CD4-positive, alpha-beta memory T cell (primary cell): ENCODE results near the gene FREM1. TPM values are rescaled to one million over a fixed set of nuclear protein-coding genes. Genes with fewer than 3 reads are reported as not detected.

ENCODE experiments used
- CTCF ChIA-PET: fragments of 350-600 bp; sonication (Branson Sonifier 250); formaldehyde crosslinking; loops from one replicate; lab custom pipeline; 2021; ENCODE audit warnings: inconsistent platforms; ENCODE audit not compliant: partially characterized antibody; lab: Charles Lee
- POLR2A ChIA-PET: fragments of 350-600 bp; sonication (Branson Sonifier 250); formaldehyde crosslinking; loops from one replicate; lab custom pipeline; 2021; ENCODE audit not compliant: partially characterized antibody; lab: Charles Lee
- DNase-seq, 5 donors: peaks; one replicate each; pipeline versions ENCODE4 v3.0.0 to v3.0.0-alpha.2; 2020 to 2022; ENCODE audit warnings: mixed read lengths in 1 of 5
- H3K27ac ChIP-seq: one replicate; pipeline ENCODE4 v1.7.0; 2013; ENCODE audit warnings: low read depth, low read length
- H3K27me3 ChIP-seq: 2 replicates; pipeline ENCODE4 v1.7.0; 2013; ENCODE audit warnings: mild to moderate bottlenecking, low read length, moderate library complexity; ENCODE audit not compliant: insufficient read depth
- H3K36me3 ChIP-seq: 2 replicates; pipeline ENCODE4 v1.7.0; 2013; ENCODE audit warnings: mild to moderate bottlenecking, low read length, moderate library complexity; ENCODE audit not compliant: insufficient read depth
- H3K4me1 ChIP-seq: 2 replicates; pipeline ENCODE4 v1.7.0; 2013; ENCODE audit warnings: mild to moderate bottlenecking, low read length, moderate library complexity; ENCODE audit not compliant: insufficient read depth
- H3K4me3 ChIP-seq, 2 donors: one replicate each; pipeline ENCODE4 v1.7.0; 2013; ENCODE audit warnings: low read length in 2 of 2, mild to moderate bottlenecking in 1 of 2
- H3K9me3 ChIP-seq, 2 donors: one replicate each; pipeline ENCODE4 v1.7.0; 2013; ENCODE audit warnings: low read length in 2 of 2, control low read depth in 1 of 2; ENCODE audit not compliant: control insufficient read depth in 1 of 2
- H3K27ac Mint-ChIP-seq, 7 donors: one replicate each; pipeline ENCODE4 v1.8.0; 2020 to 2021; ENCODE audit warnings: mixed read lengths in 7 of 7, mild to moderate bottlenecking in 6 of 7, inconsistent platforms in 3 of 7, moderate library complexity in 3 of 7
- H3K27me3 Mint-ChIP-seq, 2 donors: one replicate each; pipeline ENCODE4 v1.8.0; 2020 to 2021; ENCODE audit warnings: mixed read lengths in 2 of 2
- H3K36me3 Mint-ChIP-seq, 2 donors: one replicate each; pipeline ENCODE4 v1.8.0; 2020 to 2021; ENCODE audit warnings: mixed read lengths in 2 of 2, inconsistent platforms in 1 of 2, mild to moderate bottlenecking in 1 of 2
- H3K4me1 Mint-ChIP-seq, 4 donors: one replicate each; pipeline ENCODE4 v1.8.0; 2020 to 2021; ENCODE audit warnings: mixed read lengths in 4 of 4, mild to moderate bottlenecking in 1 of 4
- H3K4me3 Mint-ChIP-seq, 8 donors: one replicate each; pipeline ENCODE4 v1.8.0; 2020 to 2021; ENCODE audit warnings: mixed read lengths in 8 of 8, mild to moderate bottlenecking in 7 of 8, moderate library complexity in 6 of 8, inconsistent platforms in 3 of 8
- H3K9me3 Mint-ChIP-seq, 8 donors: one replicate each; pipeline ENCODE4 v1.8.0; 2020 to 2021; ENCODE audit warnings: mixed read lengths in 8 of 8, mild to moderate bottlenecking in 5 of 8, inconsistent platforms in 3 of 8, moderate library complexity in 1 of 8
- intact Hi-C: fragments of 100-400 bp; cut with micrococcal nuclease; formaldehyde crosslinking; loops from one replicate; pipeline ENCODE4 v1.15.1; 2023
- polyA plus RNA-seq, 2 donors: library from polyadenylated mRNA; unstranded; fragments of 300-500 nt; fragmentation: Illumina TruSeq; gene quantifications; one replicate each; pipeline ENCODE4 v1.2.3, GENCODE V29; 2021
- total RNA-seq, 2 experiments: library from RNA; stranded (reverse); gene quantifications; one replicate each; pipeline ENCODE4 v1.2.3, GENCODE V29; 2021

The FREM1 gene
- under 1 TPM in 1 of 2 experiments, not detected in 1; 0.14 TPM for total RNA-seq
- not detected for polyA plus RNA-seq

GRCh38 chr9:14909961-14910805, at the start of gene FREM1:
FREM1 (minus strand) TSS chr9:14910428; CDS start chr9:14868977, 41,451 bp downstream.
- intact Hi-C loops = no loop called here
- Histone ChIP-seq H3K4me1 (no peaks in the 10 kb centered on the region), H3K9me3 (no peaks in the 10 kb centered on the region), H3K27ac (no peak within 1 kb of the TSS), H3K36me3 (no peaks in the 10 kb centered on the region), H3K27me3 (no peaks in the 10 kb centered on the region), H3K4me3 (no peak within 1 kb of the TSS)
- Mint-ChIP-seq H3K27me3 (peaks cover 0 to 2% of the 10 kb centered on the region in 2 donors), H3K27ac (no peak within 1 kb of the TSS), H3K4me1 (no peaks in the 10 kb centered on the region), H3K4me3 (no peak within 1 kb of the TSS), H3K36me3 (no peaks in the 10 kb centered on the region), H3K9me3 (no peaks in the 10 kb centered on the region)
- ChIA-PET CTCF (no interaction called here), POLR2A (no interaction called here)
- no peak for DNase-seq

- peaks cover 0 to 5% (median 0%) of the 10 kb centered on the region in 8 donors for H3K9me3 Mint-ChIP-seq
- no peaks in the 10 kb centered on the region for H3K36me3 Mint-ChIP-seq
- no peak overlapping the region for H3K4me3 Mint-ChIP-seq
- H3K27me3 ChIP-seq = no peaks in the 10 kb centered on the region
- intact Hi-C loops = no loop called here
- CTCF ChIA-PET = no interaction called here
- peaks cover 7% of the 10 kb centered on the region for H3K4me1 ChIP-seq
- H3K4me1 Mint-ChIP-seq = peaks cover 5 to 15% (median 8%) of the 10 kb centered on the region in 4 donors
- H3K27ac Mint-ChIP-seq = no peak overlapping the region
- peaks cover 0 to 3% of the 10 kb centered on the region in 2 donors for H3K27me3 Mint-ChIP-seq
- no peak overlapping the region for H3K4me3 ChIP-seq
- no peak overlapping the region for H3K27ac ChIP-seq
- H3K9me3 ChIP-seq = no peaks in the 10 kb centered on the region
- H3K36me3 ChIP-seq = no peaks in the 10 kb centered on the region
- POLR2A ChIA-PET = interaction anchor here (0.9 kb wide), 1 partner anchor 10 kb away, joined by 3 read pairs; no protein-coding TSS in a partner anchor
- DNase-seq = no peak
Observed at GRCh38 chr9:14958989-14959388, 48.8 kb upstream of the FREM1 start.

- Mint-ChIP-seq H3K36me3 (no peaks in the 10 kb centered on the region), H3K27me3 (no peaks in the 10 kb centered on the region), H3K27ac (no peak overlapping the region), H3K4me3 (no peak overlapping the region), H3K9me3 (peaks cover 0 to 13% (median 4%) of the 10 kb centered on the region in 8 donors), H3K4me1 (peaks cover 5 to 15% (median 8%) of the 10 kb centered on the region in 4 donors)
- DNase-seq = no peak
- Histone ChIP-seq H3K4me3 (no peak overlapping the region), H3K36me3 (no peaks in the 10 kb centered on the region), H3K9me3 (no peaks in the 10 kb centered on the region), H3K4me1 (peaks cover 4% of the 10 kb centered on the region), H3K27me3 (no peaks in the 10 kb centered on the region), H3K27ac (no peak overlapping the region)
- ChIA-PET CTCF (no interaction called here), POLR2A (no interaction called here)
- intact Hi-C loops = no loop called here
Observed at GRCh38 chr9:14957109-14957508, 46.9 kb upstream of the FREM1 start.

GRCh38 chr9:14956208-14956607, 46.0 kb upstream of the FREM1 start:
- peaks cover 0 to 13% (median 4%) of the 10 kb centered on the region in 8 donors for H3K9me3 Mint-ChIP-seq
- no peak overlapping the region for H3K4me3 Mint-ChIP-seq
- H3K27ac ChIP-seq = no peak overlapping the region
- no peaks in the 10 kb centered on the region for H3K36me3 Mint-ChIP-seq
- no peaks in the 10 kb centered on the region for H3K4me1 ChIP-seq
- CTCF ChIA-PET = no interaction called here
- no peaks in the 10 kb centered on the region for H3K36me3 ChIP-seq
- no peaks in the 10 kb centered on the region for H3K27me3 ChIP-seq
- H3K27ac Mint-ChIP-seq = no peak overlapping the region
- DNase-seq = no peak
- H3K4me3 ChIP-seq = no peak overlapping the region
- H3K27me3 Mint-ChIP-seq = peaks cover 0 to 1% of the 10 kb centered on the region in 2 donors
- POLR2A ChIA-PET = no interaction called here
- H3K9me3 ChIP-seq = no peaks in the 10 kb centered on the region
- intact Hi-C loops = no loop called here
- peaks cover 0 to 6% (median 2%) of the 10 kb centered on the region in 4 donors for H3K4me1 Mint-ChIP-seq

- Mint-ChIP-seq H3K36me3 (no peaks in the 10 kb centered on the region), H3K4me1 (no peaks in the 10 kb centered on the region), H3K9me3 (peaks cover 0 to 3% (median 0%) of the 10 kb centered on the region in 8 donors), H3K27ac (no peak overlapping the region), H3K4me3 (no peak overlapping the region), H3K27me3 (peaks cover 0 to 2% of the 10 kb centered on the region in 2 donors)
- no peak overlapping the region for H3K27ac ChIP-seq
- ChIA-PET POLR2A (no interaction called here), CTCF (no interaction called here)
- DNase-seq = no peak
- no peaks in the 10 kb centered on the region for H3K9me3 ChIP-seq
- intact Hi-C loops = no loop called here
- H3K27me3 ChIP-seq = no peaks in the 10 kb centered on the region
- H3K4me3 ChIP-seq = no peak overlapping the region
- no peaks in the 10 kb centered on the region for H3K36me3 ChIP-seq
- no peaks in the 10 kb centered on the region for H3K4me1 ChIP-seq
Observed at GRCh38 chr9:14945351-14945750, 35.1 kb upstream of the FREM1 start.

- no peaks in the 10 kb centered on the region for H3K4me1 Mint-ChIP-seq
- intact Hi-C loops = no loop called here
Observed at GRCh38 chr9:14941501-14942405, 31.5 kb upstream of the FREM1 start.

GRCh38 chr9:14939378-14939777, 29.1 kb upstream of the FREM1 start:
- Mint-ChIP-seq H3K27me3 (no peaks in the 10 kb centered on the region), H3K36me3 (no peaks in the 10 kb centered on the region), H3K4me3 (no peak overlapping the region), H3K9me3 (peaks cover 0 to 3% (median 0%) of the 10 kb centered on the region in 8 donors), H3K4me1 (no peaks in the 10 kb centered on the region), H3K27ac (no peak overlapping the region)
- POLR2A ChIA-PET = no interaction called here
- Histone ChIP-seq H3K36me3 (no peaks in the 10 kb centered on the region), H3K4me3 (no peak overlapping the region), H3K27me3 (no peaks in the 10 kb centered on the region), H3K4me1 (no peaks in the 10 kb centered on the region), H3K9me3 (no peaks in the 10 kb centered on the region), H3K27ac (no peak overlapping the region)
- intact Hi-C loops = no loop called here
- CTCF ChIA-PET = no interaction called here
- DNase-seq = no peak

More at GRCh38 chr9:14941501-14942405, 31.5 kb upstream of the FREM1 start:
- no peaks in the 10 kb centered on the region for H3K36me3 Mint-ChIP-seq
- Histone ChIP-seq H3K4me1 (no peaks in the 10 kb centered on the region), H3K27ac (no peak overlapping the region), H3K27me3 (no peaks in the 10 kb centered on the region), H3K4me3 (no peak overlapping the region), H3K9me3 (no peaks in the 10 kb centered on the region), H3K36me3 (no peaks in the 10 kb centered on the region)
- ChIA-PET CTCF (no interaction called here), POLR2A (no interaction called here)
- peaks cover 0 to 3% (median 0%) of the 10 kb centered on the region in 8 donors for H3K9me3 Mint-ChIP-seq
- DNase-seq = no peak
- H3K4me3 Mint-ChIP-seq = no peak overlapping the region
- no peaks in the 10 kb centered on the region for H3K27me3 Mint-ChIP-seq
- no peak overlapping the region for H3K27ac Mint-ChIP-seq
